ENCODE data around the gene GRK5.

GRCh38 chr10:119288574-119289001 lies 81.2 kb downstream of the GRK5 start:
- no peak for TF ChIP-seq POLR2AphosphoS5 (IDR thresholded peaks at IDR 0.05; ENCODE audit: borderline replicate concordance, low read depth, low read length)
- TF ChIP-seq EZH2 (IDR thresholded peaks at IDR 0.05): no peak
- TF ChIP-seq FOXP2 (optimal IDR thresholded peaks at IDR 0.05; ENCODE audit: control extremely low read depth, extremely low read length, insufficient read depth): no peak
